Uterus (tissue), 4 donors: ENCODE results near the gene KRT1. TPM values are rescaled to one million over a fixed set of nuclear protein-coding genes. Genes with fewer than 3 reads are reported as not detected.

Experiments used
- DNase-seq, 2 donors: peaks; one replicate each; pipeline ENCODE4 v3.0.0-alpha.2; 2019 to 2020
- H3K27ac ChIP-seq, 2 donors: fragments of 200-600 bp; sonication (generic); 1 replicate in 1 of 2; 2 replicates in 1 of 2; pipeline ENCODE4 v1.5.1; 2016 to 2018
- H3K27me3 ChIP-seq, 2 donors: fragments of 200-600 bp; sonication (generic); one replicate each; pipeline ENCODE4 v1.5.1; 2018 to 2019; ENCODE audit warnings: control low read depth in 1 of 2
- H3K36me3 ChIP-seq, 2 donors: fragments of 200-600 bp; sonication (generic); one replicate each; pipeline ENCODE4 v1.5.1; 2019; ENCODE audit warnings: control low read depth in 1 of 2
- H3K4me1 ChIP-seq, 2 donors: fragments of 200-600 bp; sonication (generic); one replicate each; pipeline ENCODE4 v1.5.1; 2018 to 2019; ENCODE audit warnings: control low read depth in 1 of 2
- H3K4me3 ChIP-seq, 2 donors: fragments of 200-600 bp; sonication (generic); 1 replicate in 1 of 2; 2 replicates in 1 of 2; pipeline ENCODE4 v1.5.1; 2018 to 2019; ENCODE audit warnings: mild to moderate bottlenecking in 1 of 2
- H3K9me3 ChIP-seq, 2 donors: fragments of 200-600 bp; sonication (generic); one replicate each; pipeline ENCODE4 v1.5.1; 2019; ENCODE audit warnings: control low read depth in 1 of 2
- POLR2A ChIP-seq, 2 donors: fragments of 450-650 bp; IDR thresholded peaks; one replicate each; pipeline ENCODE4 v1.6.1; 2016; ENCODE audit warnings: antibody characterized with exemption in 2 of 2, mild to moderate bottlenecking in 1 of 2, moderate library complexity in 1 of 2
- intact Hi-C: fragments of 100-400 bp; cut with DNase I; formaldehyde crosslinking; loops from one replicate; pipeline ENCODE4 v1.15.1; 2023; ENCODE audit warnings: low total_unique reads
- total RNA-seq, 4 donors: library from RNA; depleted of rRNA in 3 of 4; stranded (reverse); fragments of >200 nt in 3 of 4; gene quantifications; one replicate each; pipeline versions ENCODE4 v1.1.0 to v1.2.4, GENCODE V29; 2014 to 2023
- TF ChIP-seq, protein P1 (sequence below), 4 experiments: fragments of 200-600 bp in 2 of 4; fragments of 450-650 bp in 2 of 4; sonication (generic) in 2 of 4; IDR thresholded peaks; one replicate each; pipeline ENCODE4 v1.5.1; 2016 to 2019; ENCODE audit warnings: antibody characterized with exemption in 4 of 4, mild to moderate bottlenecking in 2 of 4, moderate library complexity in 1 of 4
- donor health status: DM: yes; HTN: yes; CAD: no.

The KRT1 gene
- total RNA-seq, 4 donors from 2014 or later = 0.88 to 1.5 TPM; not detected in 2

DNA sequence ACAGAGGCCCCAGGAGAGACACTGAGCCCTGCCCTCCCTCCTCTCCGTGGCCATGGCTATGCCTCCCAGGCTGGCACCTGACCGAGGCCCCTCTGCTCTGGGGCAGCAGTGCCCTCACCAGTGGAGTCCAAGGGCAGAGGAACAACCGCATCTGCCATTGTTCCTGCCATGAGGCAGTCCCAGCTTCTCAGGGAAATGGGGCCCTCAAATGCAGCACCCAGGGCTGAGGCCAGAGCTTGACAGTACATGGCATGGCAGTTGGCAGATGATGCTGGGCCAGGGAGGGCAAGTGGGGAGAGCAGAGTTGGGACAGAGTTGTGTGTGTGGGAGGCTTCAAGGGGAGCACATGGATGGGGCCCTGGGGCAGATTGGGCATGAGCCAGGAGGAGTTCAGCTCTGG is 44.2 kb upstream of the KRT1 start:
- no peak for DNase-seq
- H3K4me3 ChIP-seq = no peak overlapping the region
- TF ChIP-seq POLR2A (IDR thresholded peaks at IDR 0.05) = no peak
- TF ChIP-seq, protein P1, sequence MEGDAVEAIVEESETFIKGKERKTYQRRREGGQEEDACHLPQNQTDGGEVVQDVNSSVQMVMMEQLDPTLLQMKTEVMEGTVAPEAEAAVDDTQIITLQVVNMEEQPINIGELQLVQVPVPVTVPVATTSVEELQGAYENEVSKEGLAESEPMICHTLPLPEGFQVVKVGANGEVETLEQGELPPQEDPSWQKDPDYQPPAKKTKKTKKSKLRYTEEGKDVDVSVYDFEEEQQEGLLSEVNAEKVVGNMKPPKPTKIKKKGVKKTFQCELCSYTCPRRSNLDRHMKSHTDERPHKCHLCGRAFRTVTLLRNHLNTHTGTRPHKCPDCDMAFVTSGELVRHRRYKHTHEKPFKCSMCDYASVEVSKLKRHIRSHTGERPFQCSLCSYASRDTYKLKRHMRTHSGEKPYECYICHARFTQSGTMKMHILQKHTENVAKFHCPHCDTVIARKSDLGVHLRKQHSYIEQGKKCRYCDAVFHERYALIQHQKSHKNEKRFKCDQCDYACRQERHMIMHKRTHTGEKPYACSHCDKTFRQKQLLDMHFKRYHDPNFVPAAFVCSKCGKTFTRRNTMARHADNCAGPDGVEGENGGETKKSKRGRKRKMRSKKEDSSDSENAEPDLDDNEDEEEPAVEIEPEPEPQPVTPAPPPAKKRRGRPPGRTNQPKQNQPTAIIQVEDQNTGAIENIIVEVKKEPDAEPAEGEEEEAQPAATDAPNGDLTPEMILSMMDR (IDR thresholded peaks at IDR 0.05) = no peak
- no peaks in the 10 kb centered on the region for H3K4me1 ChIP-seq
- no peaks in the 10 kb centered on the region for H3K9me3 ChIP-seq
- H3K27me3 ChIP-seq = no peaks in the 10 kb centered on the region
- H3K36me3 ChIP-seq = no peaks in the 10 kb centered on the region
- intact Hi-C loops = no loop called here
- H3K27ac ChIP-seq = no peak overlapping the region

GRCh38 chr12:52722680-52723079 is 42.5 kb upstream of the KRT1 start:
- H3K36me3 ChIP-seq = no peaks in the 10 kb centered on the region
- H3K4me3 ChIP-seq = no peak overlapping the region
- DNase-seq = no peak
- no peaks in the 10 kb centered on the region for H3K4me1 ChIP-seq
- TF ChIP-seq, protein P1 (IDR thresholded peaks at IDR 0.05) = no peak
- TF ChIP-seq POLR2A (IDR thresholded peaks at IDR 0.05) = no peak
- no peaks in the 10 kb centered on the region for H3K27me3 ChIP-seq
- no peaks in the 10 kb centered on the region for H3K9me3 ChIP-seq
- intact Hi-C loops = no loop called here
- H3K27ac ChIP-seq = no peak overlapping the region

DNA sequence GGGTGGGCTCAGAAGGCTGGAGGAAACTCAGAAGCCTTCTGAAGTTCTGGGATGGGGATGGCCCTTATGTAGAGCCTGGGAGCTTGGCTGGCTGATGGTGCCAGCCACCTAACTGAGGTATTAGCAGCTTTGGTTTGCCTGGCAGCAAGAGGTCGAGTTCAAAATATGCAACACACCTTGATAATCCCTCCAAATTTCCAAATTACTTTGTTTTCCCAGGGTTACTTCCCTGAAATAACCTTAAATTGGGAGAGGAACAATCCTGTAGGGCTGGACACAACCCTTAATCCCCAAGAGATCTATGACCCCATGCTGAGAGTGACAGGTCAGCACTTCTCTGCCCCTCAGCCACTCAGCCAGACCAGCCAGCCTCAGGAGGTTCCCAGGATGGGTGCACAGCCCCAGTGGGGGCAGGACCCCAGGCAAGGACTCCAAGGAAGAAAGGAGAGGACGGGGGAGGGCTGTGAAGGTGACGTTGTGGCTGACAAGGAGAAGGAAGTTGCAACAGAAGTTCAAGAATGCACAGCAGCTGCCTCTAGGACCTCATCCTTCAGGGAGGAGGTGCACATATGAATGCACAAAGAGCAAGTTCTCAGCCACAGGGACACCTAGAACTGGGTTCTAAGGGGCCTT is 41.7 kb upstream of the KRT1 start:
- TF ChIP-seq, protein P1 (IDR thresholded peaks at IDR 0.05) = no peak
- no peak for TF ChIP-seq POLR2A (IDR thresholded peaks at IDR 0.05)
- intact Hi-C loops = no loop called here
- Histone ChIP-seq H3K9me3 (no peaks in the 10 kb centered on the region), H3K36me3 (no peaks in the 10 kb centered on the region), H3K27ac (no peak overlapping the region), H3K4me3 (no peak overlapping the region), H3K27me3 (no peaks in the 10 kb centered on the region), H3K4me1 (no peaks in the 10 kb centered on the region)
- DNase-seq = no peak

DNA sequence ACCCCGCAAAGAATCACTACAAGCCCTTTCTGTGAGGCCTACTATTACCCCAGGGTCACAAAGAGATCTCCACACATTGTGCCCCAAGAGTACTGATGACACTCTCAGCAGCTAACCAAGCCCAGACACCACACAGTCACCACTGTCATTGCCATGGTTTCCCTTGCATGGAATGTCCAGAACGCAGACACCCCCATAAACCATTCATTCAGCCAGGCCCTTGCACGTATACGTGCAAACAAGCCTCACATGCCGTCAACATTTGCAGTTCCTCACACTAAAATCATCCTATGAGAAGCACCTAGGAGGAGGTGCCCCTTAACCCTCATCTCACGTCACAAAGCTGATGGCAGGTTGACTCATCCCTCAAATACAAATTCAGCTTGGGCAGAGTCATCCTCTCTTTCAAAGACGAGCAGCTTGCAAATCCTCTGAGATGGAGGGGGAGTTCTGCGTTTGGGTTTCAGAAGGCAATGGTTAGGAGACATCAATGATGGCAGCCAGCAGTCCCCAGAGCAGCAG is 40.2 kb upstream of the KRT1 start:
- Histone ChIP-seq H3K4me3 (no peak overlapping the region), H3K4me1 (no peaks in the 10 kb centered on the region), H3K9me3 (no peaks in the 10 kb centered on the region), H3K27me3 (no peaks in the 10 kb centered on the region), H3K27ac (no peak overlapping the region), H3K36me3 (no peaks in the 10 kb centered on the region)
- no peak for TF ChIP-seq POLR2A (IDR thresholded peaks at IDR 0.05)
- TF ChIP-seq, protein P1 (IDR thresholded peaks at IDR 0.05) = no peak
- no peak for DNase-seq
- intact Hi-C loops = no loop called here

- Histone ChIP-seq H3K27me3 (peaks cover 0 to 16% of the 10 kb centered on the region in 2 donors), H3K27ac (no peak overlapping the region), H3K4me3 (no peak overlapping the region), H3K9me3 (no peaks in the 10 kb centered on the region), H3K36me3 (no peaks in the 10 kb centered on the region), H3K4me1 (peaks cover 0 to 7% of the 10 kb centered on the region in 2 donors)
- TF ChIP-seq, protein P1 (IDR thresholded peaks at IDR 0.05) = no peak
- no peak for TF ChIP-seq POLR2A (IDR thresholded peaks at IDR 0.05)
- DNase-seq = no peak
- intact Hi-C loops = no loop called here
Observed at GRCh38 chr12:52716061-52716460, 35.9 kb upstream of the KRT1 start.
